Keratinocyte (primary cell): ENCODE results near the gene OIT3. TPM values are rescaled to one million over a fixed set of nuclear protein-coding genes. Genes with fewer than 3 reads are reported as not detected.

Source experiments
- DNase-seq: peaks from one replicate; pipeline ENCODE4 v3.0.0-alpha.2; 2011; ENCODE audit warnings: low read depth, missing footprints, low spot score
- FAIRE-seq: peaks from 2 replicates; lab custom pipeline; 2011; peaks lifted over from hg19 to GRCh38; lab: Jason Lieb, UNC
- H2AFZ ChIP-seq: 2 replicates; pipeline ENCODE4 v1.6.0; 2012; ENCODE audit warnings: low read length, control low read depth, inconsistent platforms; ENCODE audit not compliant: control insufficient read depth
- H3K27ac ChIP-seq: 2 replicates; pipeline ENCODE4 v1.5.1; 2011; ENCODE audit warnings: low read length; ENCODE audit not compliant: control insufficient read depth, insufficient read depth
- H3K27me3 ChIP-seq: 3 replicates; pipeline ENCODE4 v1.6.0; 2011; ENCODE audit warnings: low read length; ENCODE audit not compliant: control insufficient read depth, insufficient read depth; ENCODE audit errors: extremely low read depth
- H3K36me3 ChIP-seq, 2 experiments: 2 replicates in 1 of 2; 3 replicates in 1 of 2; pipeline ENCODE4 v1.5.1; 2011; ENCODE audit warnings: low read length in 2 of 2, mild to moderate bottlenecking in 1 of 2; ENCODE audit not compliant: control insufficient read depth in 2 of 2, insufficient read depth in 2 of 2; ENCODE audit errors: extremely low read depth in 1 of 2
- H3K4me1 ChIP-seq: 3 replicates; pipeline ENCODE4 v1.5.1; 2011; ENCODE audit warnings: low read length; ENCODE audit not compliant: control insufficient read depth, insufficient read depth; ENCODE audit errors: extremely low read depth
- H3K4me2 ChIP-seq: 3 replicates; pipeline ENCODE4 v1.6.0; 2011; ENCODE audit warnings: low read depth, low read length; ENCODE audit not compliant: control insufficient read depth, insufficient read depth; ENCODE audit errors: extremely low read depth
- H3K4me3 ChIP-seq, 3 experiments: fragments of 200-600 bp in 1 of 3; sonication (generic) in 1 of 3; 2 replicates in 2 of 3; 3 replicates in 1 of 3; pipeline ENCODE4 v1.5.1; 2011 to 2016; ENCODE audit warnings: low read length in 3 of 3, mild to moderate bottlenecking in 3 of 3, control low read depth in 2 of 3, inconsistent platforms in 1 of 3, low read depth in 1 of 3, mixed read lengths in 1 of 3, mixed run types in 1 of 3, moderate library complexity in 1 of 3; ENCODE audit not compliant: control insufficient read depth in 2 of 3, insufficient read depth in 2 of 3; ENCODE audit errors: extremely low read depth in 1 of 3
- H3K79me2 ChIP-seq: 2 replicates; pipeline ENCODE4 v1.6.0; 2012; ENCODE audit warnings: low read length; ENCODE audit not compliant: control insufficient read depth, insufficient read depth
- H3K9ac ChIP-seq: 3 replicates; pipeline ENCODE4 v1.6.0; 2011; ENCODE audit warnings: low read length; ENCODE audit not compliant: control insufficient read depth, insufficient read depth; ENCODE audit errors: extremely low read depth
- H3K9me1 ChIP-seq: 3 replicates; pipeline ENCODE4 v1.6.0; 2011; ENCODE audit warnings: low read length; ENCODE audit not compliant: control insufficient read depth, insufficient read depth; ENCODE audit errors: extremely low read depth
- H3K9me3 ChIP-seq: 2 replicates; pipeline ENCODE4 v1.5.1; 2012; ENCODE audit warnings: low read depth, low read length; ENCODE audit not compliant: control insufficient read depth
- H4K20me1 ChIP-seq: 3 replicates; pipeline ENCODE4 v1.6.0; 2011; ENCODE audit warnings: low read length; ENCODE audit not compliant: control insufficient read depth, insufficient read depth; ENCODE audit errors: extremely low read depth
- CTCF ChIP-seq, 3 experiments: IDR thresholded peaks in 1 of 3; conservative IDR thresholded peaks in 1 of 3; optimal IDR thresholded peaks in 1 of 3; 2 replicates in 2 of 3; 3 replicates in 1 of 3; pipeline versions ENCODE3 to v1.5.1; 2011; ENCODE audit warnings: low read length in 3 of 3, mild to moderate bottlenecking in 3 of 3, moderate library complexity in 2 of 3, control low read depth in 1 of 3, inconsistent platforms in 1 of 3; ENCODE audit not compliant: insufficient read depth in 2 of 3; ENCODE audit errors: extremely low read depth in 1 of 3
- EZH2 ChIP-seq: IDR thresholded peaks from one replicate; pipeline ENCODE4 v1.6.1; 2012; ENCODE audit warnings: inconsistent platforms, mild to moderate bottlenecking, low read length, moderate library complexity
- dilution Hi-C: fragments of 300-500 bp; cut with MboI; formaldehyde crosslinking; loops from one replicate; pipeline ENCODE4 v1.7.0; 2020; ENCODE audit warnings: low sequenced_read_pairs; ENCODE audit not compliant: extremely low pct_ligation_motif_present
- polyA plus RNA-seq, 5 experiments: library from polyadenylated mRNA; depleted of rRNA in 3 of 5; stranded (reverse) in 3 of 5; stranded (forward) in 1 of 5; unstranded in 1 of 5; fragments of >200 nt; gene quantifications; 1 replicate in 1 of 5; 2 replicates in 3 of 5; 3 replicates in 1 of 5; pipeline versions ENCODE4 v1.2.1 to v1.2.3, GENCODE V29; 2011 to 2012; ENCODE audit warnings: missing spikeins in 2 of 5, low read depth in 1 of 5, low replicate concordance in 1 of 5

Gene OIT3
- polyA plus RNA-seq, 1 donor (not counting 4 experiments of a cell fraction or from before 2014, with no cell fraction given) = 0.05 TPM

GRCh38 chr10:72943498-72944234, 50.1 kb downstream of the OIT3 start:
- no peak overlapping the region for H3K27ac ChIP-seq
- TF ChIP-seq EZH2 (no peak), CTCF (optimal IDR thresholded peaks at IDR 0.05 in 1 of 3, IDR thresholded peaks at IDR 0.05 in 1 of 3, conservative IDR thresholded peaks at IDR 0.05 in 1 of 3; ENCODE audit: extremely low read depth in 1 of 3, insufficient read depth in 2 of 3, low read length in 3 of 3) (no peak)
- no peaks in the 10 kb centered on the region for H3K27me3 ChIP-seq
- H3K4me1 ChIP-seq = no peaks in the 10 kb centered on the region
- H3K9me1 ChIP-seq = no peaks in the 10 kb centered on the region
- FAIRE-seq (no peak), DNase-seq (no peak)
- no peak overlapping the region for H2AFZ ChIP-seq
- H3K36me3 ChIP-seq = no peaks in the 10 kb centered on the region
- no peaks in the 10 kb centered on the region for H4K20me1 ChIP-seq
- H3K4me3 ChIP-seq = no peak overlapping the region
- dilution Hi-C loops = no loop called here
- no peaks in the 10 kb centered on the region for H3K79me2 ChIP-seq
- no peak overlapping the region for H3K4me2 ChIP-seq
- H3K9ac ChIP-seq = no peak overlapping the region
- no peaks in the 10 kb centered on the region for H3K9me3 ChIP-seq

GRCh38 chr10:72946963-72947362, 53.4 kb downstream of the OIT3 start:
- Histone ChIP-seq H3K9me1 (no peaks in the 10 kb centered on the region), H3K4me2 (no peak overlapping the region), H3K4me3 (no peak overlapping the region), H3K9ac (no peak overlapping the region), H3K36me3 (no peaks in the 10 kb centered on the region), H2AFZ (no peak overlapping the region), H3K27me3 (no peaks in the 10 kb centered on the region), H3K27ac (no peak overlapping the region), H3K79me2 (no peaks in the 10 kb centered on the region), H3K9me3 (no peaks in the 10 kb centered on the region), H3K4me1 (no peaks in the 10 kb centered on the region), H4K20me1 (no peaks in the 10 kb centered on the region)
- dilution Hi-C loops = no loop called here
- no peak for TF ChIP-seq EZH2
- no peak for TF ChIP-seq CTCF (optimal IDR thresholded peaks at IDR 0.05 in 1 of 3, IDR thresholded peaks at IDR 0.05 in 1 of 3, conservative IDR thresholded peaks at IDR 0.05 in 1 of 3; ENCODE audit: extremely low read depth in 1 of 3, insufficient read depth in 2 of 3, low read length in 3 of 3)
- FAIRE-seq = no peak
- no peak for DNase-seq
